ENCODE data around the gene USP5.
A peak's percentile ranks its signal among the peaks of the same experiment; 100 is the strongest.
"Not testable (repeated sequence)": the region's sequence is repeated elsewhere in the genome, so short reads cannot be mapped to it uniquely, and the experiment has no call there.

Gene USP5

GRCh38 chr12:6842075-6842474, 9.9 kb upstream of the USP5 start:
- DNase-seq, result no peak

GRCh38 chr12:6843118-6843902, 8.6 kb upstream of the USP5 start:
- peak; percentile 65 for DNase-seq

- DNase-seq, result no peak
Measured at GRCh38 chr12:6845395-6845794, 6.6 kb upstream of the USP5 start.

GRCh38 chr12:6846316-6846869, 5.6 kb upstream of the USP5 start:
- no peak for DNase-seq

GRCh38 chr12:6847676-6848075, 4.3 kb upstream of the USP5 start:
- DNase-seq, result no peak

- DNase-seq, result no peak
Measured at GRCh38 chr12:6849427-6849826, 2.5 kb upstream of the USP5 start.

- DNase-seq, result no peak
Measured at GRCh38 chr12:6849976-6850560, 1.9 kb upstream of the USP5 start.

GRCh38 chr12:6850796-6851152, 1.2 kb upstream of the USP5 start:
- no peak for DNase-seq

GRCh38 chr12:6851153-6851920, 613 bp upstream of the USP5 start, which contains the start of gene CDCA3:
Gene CDCA3 (minus strand): TSS chr12:6851286. CDS start chr12:6850952, 334 bp downstream.
- peak; percentile 100 for DNase-seq

GRCh38 chr12:6852651-6853354, 853 bp downstream of the USP5 start:
- DNase-seq, result peak; percentile 86

- no peak for DNase-seq
Measured at GRCh38 chr12:6853626-6854025, 1.7 kb downstream of the USP5 start.

- no peak for DNase-seq
Measured at GRCh38 chr12:6854036-6854435, 2.1 kb downstream of the USP5 start.

GRCh38 chr12:6855322-6855721, 3.4 kb downstream of the USP5 start:
- DNase-seq, result no peak

- no peak for DNase-seq
Measured at GRCh38 chr12:6858799-6859198, 6.8 kb downstream of the USP5 start.

- DNase-seq, result no peak
Measured at GRCh38 chr12:6860116-6860515, 8.2 kb downstream of the USP5 start.

GRCh38 chr12:6860942-6861341, 9.0 kb downstream of the USP5 start:
- DNase-seq, result no peak

- DNase-seq, result no peak
Measured at GRCh38 chr12:6861391-6861790, 9.4 kb downstream of the USP5 start.

GRCh38 chr12:6863033-6863432, 11.1 kb downstream of the USP5 start:
- DNase-seq, result no peak

GRCh38 chr12:6863586-6864321, 11.8 kb downstream of the USP5 start:
- no peak for DNase-seq

GRCh38 chr12:6865307-6865706, 13.4 kb downstream of the USP5 start:
- DNase-seq, result not testable (repeated sequence)

- DNase-seq, result no peak
Measured at GRCh38 chr12:6866163-6866919, 14.4 kb downstream of the USP5 start.
